Body of pancreas (tissue), 4 donors: ENCODE results near the gene TXNIP.

ENCODE experiments used
- CTCF ChIP-seq, 7 experiments: fragments of 450-650 bp in 4 of 7; fragments of 200-600 bp in 3 of 7; sonication (generic) in 3 of 7; IDR thresholded peaks; one replicate each; pipeline ENCODE4 v1.5.1; 2016 to 2019; ENCODE audit warnings: antibody characterized with exemption in 7 of 7
- POLR2A ChIP-seq, 3 donors: fragments of 450-650 bp; IDR thresholded peaks; one replicate each; pipeline ENCODE4 v1.6.1; 2016; ENCODE audit warnings: antibody characterized with exemption in 3 of 3, mild to moderate bottlenecking in 2 of 3

GRCh38 chr1:146013559-146013922, 17.2 kb upstream of the TXNIP start:
- TF ChIP-seq POLR2A (IDR thresholded peaks at IDR 0.05) (no peak), CTCF (IDR thresholded peaks at IDR 0.05) (no peak)
